22Rv1 (cell line): ENCODE measurements around the gene NBEA.

Experiments used
- H3K27ac ChIP-seq: fragments of 450-650 bp; 2 replicates; pipeline ENCODE4 v1.5.1; 2017
- ZFX ChIP-seq: fragments of 450-650 bp; IDR thresholded peaks from 2 replicates; pipeline ENCODE4 v1.6.1; 2017; ENCODE audit warnings: antibody characterized with exemption, borderline replicate concordance
- TF ChIP-seq, protein P1 (sequence below): fragments of 450-650 bp; IDR thresholded peaks from 2 replicates; pipeline ENCODE4 v1.5.1; 2017; ENCODE audit warnings: mild to moderate bottlenecking

NBEA gene

DNA sequence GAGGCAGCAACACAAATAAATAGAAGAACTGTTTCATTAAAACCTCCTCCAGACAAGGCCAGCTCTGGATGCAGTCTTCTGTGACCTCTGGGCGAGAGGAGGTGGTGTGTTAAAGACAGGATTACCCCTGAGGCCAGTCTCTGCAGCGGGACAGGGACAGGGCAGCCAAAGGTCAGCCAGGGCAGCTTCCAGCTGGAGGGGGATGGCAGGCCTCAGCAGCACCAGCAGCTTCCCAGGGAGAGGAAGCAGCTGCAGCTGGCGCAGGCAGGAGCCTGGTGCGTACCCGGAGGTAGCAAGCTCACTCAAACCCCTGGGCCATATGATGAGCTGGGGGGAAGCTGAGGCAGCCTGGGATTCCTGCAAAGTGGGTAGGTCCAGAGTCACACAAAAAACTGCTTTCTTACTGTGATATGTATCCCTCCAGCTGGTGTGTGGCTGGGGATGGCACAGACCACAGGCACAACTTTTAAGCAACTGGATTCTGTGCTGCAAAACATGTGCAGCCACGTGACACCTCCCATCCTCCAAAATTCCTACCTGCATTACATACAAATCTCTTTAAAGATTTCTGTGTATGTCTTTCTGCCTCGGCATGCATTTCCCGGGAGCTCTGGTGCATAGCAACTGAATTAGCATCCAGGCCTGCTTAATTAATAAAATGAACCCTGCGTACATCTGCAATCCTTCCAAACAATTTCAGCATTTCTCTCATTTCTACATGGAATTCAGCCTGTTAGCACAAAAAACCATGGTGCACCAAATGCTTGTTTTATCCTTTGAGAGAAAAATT, 772.7 kb downstream of the NBEA start:
- no peak overlapping the region for H3K27ac ChIP-seq

GRCh38 chr13:35716186-35716585, 774.1 kb downstream of the NBEA start:
- no peak for TF ChIP-seq ZFX
- TF ChIP-seq, protein P1, sequence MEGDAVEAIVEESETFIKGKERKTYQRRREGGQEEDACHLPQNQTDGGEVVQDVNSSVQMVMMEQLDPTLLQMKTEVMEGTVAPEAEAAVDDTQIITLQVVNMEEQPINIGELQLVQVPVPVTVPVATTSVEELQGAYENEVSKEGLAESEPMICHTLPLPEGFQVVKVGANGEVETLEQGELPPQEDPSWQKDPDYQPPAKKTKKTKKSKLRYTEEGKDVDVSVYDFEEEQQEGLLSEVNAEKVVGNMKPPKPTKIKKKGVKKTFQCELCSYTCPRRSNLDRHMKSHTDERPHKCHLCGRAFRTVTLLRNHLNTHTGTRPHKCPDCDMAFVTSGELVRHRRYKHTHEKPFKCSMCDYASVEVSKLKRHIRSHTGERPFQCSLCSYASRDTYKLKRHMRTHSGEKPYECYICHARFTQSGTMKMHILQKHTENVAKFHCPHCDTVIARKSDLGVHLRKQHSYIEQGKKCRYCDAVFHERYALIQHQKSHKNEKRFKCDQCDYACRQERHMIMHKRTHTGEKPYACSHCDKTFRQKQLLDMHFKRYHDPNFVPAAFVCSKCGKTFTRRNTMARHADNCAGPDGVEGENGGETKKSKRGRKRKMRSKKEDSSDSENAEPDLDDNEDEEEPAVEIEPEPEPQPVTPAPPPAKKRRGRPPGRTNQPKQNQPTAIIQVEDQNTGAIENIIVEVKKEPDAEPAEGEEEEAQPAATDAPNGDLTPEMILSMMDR: no peak
- no peak overlapping the region for H3K27ac ChIP-seq

More for the DNA sequence above, 772.7 kb downstream of the NBEA start:
- TF ChIP-seq, protein P1: no peak
- no peak for TF ChIP-seq ZFX

GRCh38 chr13:35716729-35717128, 774.7 kb downstream of the NBEA start:
- no peak overlapping the region for H3K27ac ChIP-seq
- no peak for TF ChIP-seq ZFX
- TF ChIP-seq, protein P1: no peak

GRCh38 chr13:35718084-35718483, 776.0 kb downstream of the NBEA start:
- no peak overlapping the region for H3K27ac ChIP-seq
- TF ChIP-seq, protein P1: peak; percentile 10; the same call in 1 of the 2 replicates
- TF ChIP-seq ZFX: no peak

DNA sequence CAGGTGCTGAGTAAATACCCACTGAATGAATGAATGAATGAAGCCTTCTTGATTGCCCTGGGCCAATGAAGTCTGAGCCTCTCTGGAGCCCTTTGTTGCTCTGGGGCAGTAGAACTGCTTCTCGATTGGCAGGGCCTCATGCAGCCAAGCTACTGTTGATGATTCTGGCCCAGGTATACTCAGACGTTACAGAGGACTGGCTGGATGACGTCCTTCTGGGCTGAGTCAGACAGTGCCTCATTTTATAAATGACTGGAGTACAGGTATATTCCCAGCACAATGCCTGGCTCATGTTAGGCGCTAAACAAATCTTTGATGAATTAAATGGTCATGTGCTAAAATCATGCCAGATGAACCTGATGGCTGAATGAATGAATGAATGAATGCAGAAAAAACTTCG, 778.2 kb downstream of the NBEA start:
- TF ChIP-seq ZFX: no peak
- TF ChIP-seq, protein P1: no peak
- no peak overlapping the region for H3K27ac ChIP-seq

GRCh38 chr13:35720690-35721554, 778.9 kb downstream of the NBEA start:
- TF ChIP-seq ZFX: no peak
- TF ChIP-seq, protein P1: peak; percentile 96
- no peak overlapping the region for H3K27ac ChIP-seq
